Osteocyte (in vitro differentiated cells): ENCODE measurements around the gene IPP. TPM values are rescaled to one million over a fixed set of nuclear protein-coding genes. Genes with fewer than 3 reads are reported as not detected.
A peak's percentile ranks its signal among the peaks of the same experiment; 100 is the strongest.
"Not testable (repeated sequence)": the region's sequence is repeated elsewhere in the genome, so short reads cannot be mapped to it uniquely, and the experiment has no call there.

Experiments
- DNase-seq: peaks from one replicate; pipeline ENCODE4 v3.0.0; 2021; ENCODE audit warnings: mixed read lengths; ENCODE audit not compliant: unreplicated experiment; ENCODE audit errors: extremely low spot score
- H3K27ac Mint-ChIP-seq: one replicate; pipeline ENCODE4 v1.8.0; 2021; ENCODE audit warnings: mild to moderate bottlenecking, mixed read lengths; ENCODE audit not compliant: unreplicated experiment
- H3K27me3 Mint-ChIP-seq: one replicate; pipeline ENCODE4 v1.8.0; 2021; ENCODE audit warnings: mixed read lengths; ENCODE audit not compliant: unreplicated experiment
- H3K36me3 Mint-ChIP-seq: one replicate; pipeline ENCODE4 v1.8.0; 2021; ENCODE audit warnings: mixed read lengths; ENCODE audit not compliant: unreplicated experiment
- H3K4me1 Mint-ChIP-seq: one replicate; pipeline ENCODE4 v1.8.0; 2021; ENCODE audit warnings: mixed read lengths; ENCODE audit not compliant: unreplicated experiment
- H3K4me3 Mint-ChIP-seq: one replicate; pipeline ENCODE4 v1.8.0; 2021; ENCODE audit warnings: mild to moderate bottlenecking, moderate library complexity, mixed read lengths; ENCODE audit not compliant: unreplicated experiment
- H3K9me3 Mint-ChIP-seq: one replicate; pipeline ENCODE4 v1.8.0; 2021; ENCODE audit warnings: mixed read lengths; ENCODE audit not compliant: unreplicated experiment
- total RNA-seq: library from RNA; stranded (reverse); gene quantifications from 2 replicates; pipeline ENCODE4 v1.2.1, GENCODE V29; 2021
- TF ChIP-seq, protein P1 (sequence below): fragments of 200-600 bp; sonication (generic); IDR thresholded peaks from 2 replicates; pipeline ENCODE4 v1.5.0; 2021; ENCODE audit warnings: antibody characterized with exemption, mild to moderate bottlenecking, moderate library complexity

Gene IPP
- total RNA-seq, 1 donor from 2014 or later, result 21.9 TPM

DNA sequence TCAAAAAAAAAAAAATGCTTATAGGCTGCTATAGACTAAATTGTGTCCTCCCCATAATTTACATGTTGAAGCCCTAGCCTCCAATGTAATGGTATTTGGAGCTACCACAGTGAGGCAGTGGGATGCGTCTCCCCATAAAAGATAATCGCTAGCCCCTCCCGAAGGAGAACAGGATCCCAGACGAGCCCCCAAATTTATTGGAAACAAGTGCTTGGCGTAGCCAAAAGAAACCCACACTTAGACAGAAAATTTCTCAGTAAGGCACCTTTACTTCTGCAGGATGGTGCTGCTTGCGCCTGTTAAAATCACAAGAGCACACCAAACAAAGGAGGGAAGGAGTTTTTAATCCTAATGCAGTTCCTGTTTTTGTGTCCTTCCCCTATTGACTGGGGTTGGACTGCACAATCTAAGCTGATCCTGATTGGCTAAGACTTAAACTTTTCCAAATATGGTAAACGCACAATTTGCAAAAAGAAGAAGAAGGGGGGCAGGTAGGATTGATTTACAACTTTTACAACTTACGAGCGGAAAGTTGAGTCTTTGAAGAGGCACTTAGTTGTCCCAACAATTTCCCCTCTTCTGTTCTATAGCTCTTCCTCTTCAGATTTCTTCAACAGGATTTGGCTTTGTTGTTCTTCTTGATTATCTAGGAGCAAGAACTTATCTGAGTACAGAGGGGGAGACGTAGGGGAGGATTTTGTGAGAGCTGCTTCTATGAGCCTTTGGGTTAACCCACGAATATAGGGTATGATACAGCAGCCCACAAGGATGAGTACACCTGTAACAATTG lies 3.0 kb upstream of the IPP start:
- TF ChIP-seq, protein P1, sequence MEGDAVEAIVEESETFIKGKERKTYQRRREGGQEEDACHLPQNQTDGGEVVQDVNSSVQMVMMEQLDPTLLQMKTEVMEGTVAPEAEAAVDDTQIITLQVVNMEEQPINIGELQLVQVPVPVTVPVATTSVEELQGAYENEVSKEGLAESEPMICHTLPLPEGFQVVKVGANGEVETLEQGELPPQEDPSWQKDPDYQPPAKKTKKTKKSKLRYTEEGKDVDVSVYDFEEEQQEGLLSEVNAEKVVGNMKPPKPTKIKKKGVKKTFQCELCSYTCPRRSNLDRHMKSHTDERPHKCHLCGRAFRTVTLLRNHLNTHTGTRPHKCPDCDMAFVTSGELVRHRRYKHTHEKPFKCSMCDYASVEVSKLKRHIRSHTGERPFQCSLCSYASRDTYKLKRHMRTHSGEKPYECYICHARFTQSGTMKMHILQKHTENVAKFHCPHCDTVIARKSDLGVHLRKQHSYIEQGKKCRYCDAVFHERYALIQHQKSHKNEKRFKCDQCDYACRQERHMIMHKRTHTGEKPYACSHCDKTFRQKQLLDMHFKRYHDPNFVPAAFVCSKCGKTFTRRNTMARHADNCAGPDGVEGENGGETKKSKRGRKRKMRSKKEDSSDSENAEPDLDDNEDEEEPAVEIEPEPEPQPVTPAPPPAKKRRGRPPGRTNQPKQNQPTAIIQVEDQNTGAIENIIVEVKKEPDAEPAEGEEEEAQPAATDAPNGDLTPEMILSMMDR, result no peak
- Mint-ChIP-seq H3K9me3 (no peaks in the 10 kb centered on the region), H3K4me3 (no peak overlapping the region), H3K4me1 (peaks cover 15% of the 10 kb centered on the region), H3K36me3 (no peaks in the 10 kb centered on the region), H3K27ac (no peak overlapping the region), H3K27me3 (no peaks in the 10 kb centered on the region)
- no peak for DNase-seq

DNA sequence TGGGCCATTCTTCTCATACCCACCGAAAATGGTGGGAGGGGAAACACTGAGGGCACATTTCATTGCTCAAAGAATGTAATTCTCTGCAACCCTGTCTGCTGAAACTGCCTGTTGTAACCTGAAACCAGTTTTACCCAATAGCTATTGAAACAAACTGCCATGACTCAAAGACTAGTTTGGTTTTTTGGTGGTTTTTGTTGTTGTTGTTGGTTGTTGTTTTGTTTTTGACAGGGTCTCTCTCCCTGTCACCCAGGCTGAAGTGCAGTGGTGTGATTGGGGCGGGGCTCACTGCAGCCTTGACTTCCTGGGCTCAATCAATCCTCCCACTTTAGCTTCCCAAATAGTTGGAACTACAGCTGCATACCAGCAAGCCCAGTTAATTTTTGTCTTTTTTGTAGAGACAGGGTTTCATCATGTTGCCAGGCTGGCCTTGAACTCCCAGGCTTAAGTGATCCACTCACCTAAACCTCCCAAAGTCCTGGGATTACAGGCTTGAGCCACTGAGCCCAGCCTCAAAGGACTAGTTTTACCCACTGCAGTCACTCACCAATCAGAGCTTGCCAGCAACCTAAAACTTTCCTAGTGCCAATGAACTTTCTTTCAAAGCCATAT lies 2.1 kb upstream of the IPP start:
- TF ChIP-seq, protein P1, result no peak
- Mint-ChIP-seq H3K36me3 (no peaks in the 10 kb centered on the region), H3K4me3 (no peak overlapping the region), H3K27ac (no peak overlapping the region), H3K9me3 (no peaks in the 10 kb centered on the region), H3K27me3 (no peaks in the 10 kb centered on the region), H3K4me1 (peaks cover 18% of the 10 kb centered on the region)
- no peak for DNase-seq

DNA sequence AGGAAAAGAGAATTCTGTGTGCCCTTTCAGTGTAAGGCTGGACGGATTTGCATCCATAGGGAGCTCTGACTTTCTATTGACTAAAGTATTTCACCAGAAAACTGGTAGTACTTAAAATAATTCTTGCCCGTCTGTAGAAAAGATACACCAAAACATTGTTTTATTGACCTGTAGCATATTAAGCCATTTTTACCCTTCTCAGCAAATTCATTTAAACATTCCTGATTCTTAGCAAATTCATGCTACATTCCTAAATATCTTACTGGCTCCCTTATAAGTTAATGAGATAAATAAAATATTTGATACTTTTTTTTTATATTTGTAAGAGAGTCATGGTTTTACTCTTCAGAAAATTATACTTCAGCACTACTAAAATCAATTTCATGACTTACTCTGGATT lies 1.6 kb upstream of the IPP start:
- Mint-ChIP-seq H3K36me3 (no peaks in the 10 kb centered on the region), H3K4me3 (peak overlapping the region; percentile 14), H3K9me3 (no peaks in the 10 kb centered on the region), H3K27ac (peak overlapping the region; percentile 54), H3K27me3 (no peaks in the 10 kb centered on the region), H3K4me1 (peaks cover 18% of the 10 kb centered on the region)
- no peak for DNase-seq
- TF ChIP-seq, protein P1, result no peak

DNA sequence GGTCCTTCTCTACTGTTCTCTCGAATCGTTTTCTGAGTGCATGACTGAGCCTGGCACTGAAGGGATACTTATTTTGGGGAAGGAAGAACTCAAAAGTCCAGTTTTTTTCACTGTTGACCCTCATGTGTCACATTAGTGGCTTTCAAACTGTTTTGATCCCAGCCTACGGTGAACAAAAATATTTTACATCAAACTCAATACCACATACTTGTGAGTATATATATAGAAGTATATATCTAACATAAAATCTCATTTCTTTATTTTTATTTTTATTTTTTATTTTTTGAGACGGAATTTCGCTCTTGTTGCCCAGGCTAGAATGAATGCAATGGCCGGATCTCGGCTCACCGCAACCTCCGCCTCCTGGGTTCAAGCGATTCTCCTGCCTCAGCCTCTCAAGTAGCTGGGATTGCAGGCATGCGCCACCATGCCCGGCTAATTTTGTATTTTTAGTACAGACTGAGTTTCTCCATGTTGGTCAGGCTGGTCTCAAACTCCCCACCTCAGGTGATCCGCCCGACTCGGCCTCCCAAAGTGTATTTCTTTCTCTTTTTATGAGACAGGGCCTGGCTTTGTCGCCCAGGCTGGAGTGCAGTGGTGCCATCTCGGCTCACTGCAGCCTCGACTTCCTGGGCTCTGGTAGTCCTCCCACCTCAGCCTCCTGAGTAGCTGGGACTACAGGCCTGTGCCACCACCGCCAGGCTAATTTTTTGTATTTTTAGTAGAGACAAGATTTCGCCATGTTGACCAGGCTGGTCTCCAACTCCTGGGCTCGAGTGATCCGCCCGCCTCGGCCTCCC lies 786 bp upstream of the IPP start:
- peak overlapping the region; percentile 98 for H3K27ac Mint-ChIP-seq
- H3K9me3 Mint-ChIP-seq, H3K36me3 Mint-ChIP-seq: not testable (repeated sequence)

DNA sequence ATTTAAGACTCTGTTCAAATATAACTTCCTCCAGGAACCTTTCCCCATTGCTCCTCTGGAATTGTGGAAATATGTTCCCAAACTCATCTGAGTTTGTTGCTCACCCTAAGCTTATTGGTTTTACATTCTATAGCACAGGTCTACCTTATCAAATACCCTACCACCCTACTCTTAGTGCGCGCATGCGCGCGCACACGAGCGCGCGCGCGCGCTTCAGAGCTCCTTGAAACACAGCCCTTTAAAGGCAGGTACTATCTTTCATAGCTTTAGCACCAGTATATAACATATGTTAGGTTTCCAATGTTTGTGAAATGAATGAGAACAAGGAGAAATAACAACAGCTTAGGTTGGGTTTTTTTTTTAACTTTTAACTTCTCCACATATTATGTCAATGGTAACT lies 3.5 kb downstream of the IPP start:
- Mint-ChIP-seq H3K4me3 (no peak overlapping the region), H3K9me3 (no peaks in the 10 kb centered on the region), H3K27me3 (no peaks in the 10 kb centered on the region), H3K27ac (no peak overlapping the region), H3K36me3 (peaks cover 14% of the 10 kb centered on the region), H3K4me1 (peaks cover 20% of the 10 kb centered on the region)
- TF ChIP-seq, protein P1, result no peak
- DNase-seq, result no peak

More for the DNA sequence above, 786 bp upstream of the IPP start:
- Mint-ChIP-seq H3K4me3 (peak overlapping the region; percentile 90), H3K4me1 (peaks cover 20% of the 10 kb centered on the region)
- H3K27me3 Mint-ChIP-seq, DNase-seq: not testable (repeated sequence)

DNA sequence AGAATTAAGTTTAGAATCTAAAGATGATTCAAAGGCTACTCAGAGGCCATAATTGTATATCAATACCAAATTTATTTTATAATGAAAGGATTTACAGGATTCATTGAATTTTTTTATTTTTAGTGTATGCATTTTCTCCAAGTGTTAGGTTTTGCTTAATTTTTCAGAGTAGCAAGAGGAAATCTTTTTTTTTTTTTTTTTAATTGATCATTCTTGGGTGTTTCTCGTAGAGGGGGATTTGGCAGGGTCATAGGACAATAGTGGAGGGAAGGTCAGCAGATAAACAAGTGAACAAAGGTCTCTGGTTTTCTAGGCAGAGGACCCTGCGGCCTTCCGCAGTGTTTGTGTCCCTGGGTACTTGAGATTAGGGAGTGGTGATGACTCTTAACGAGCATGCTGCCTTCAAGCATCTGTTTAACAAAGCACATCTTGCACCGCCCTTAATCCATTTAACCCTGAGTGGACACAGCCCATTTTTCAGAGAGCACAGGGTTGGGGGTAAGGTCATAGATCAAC lies 10.8 kb downstream of the IPP start:
- H3K9me3 Mint-ChIP-seq, DNase-seq, H3K27ac Mint-ChIP-seq, H3K4me3 Mint-ChIP-seq, H3K4me1 Mint-ChIP-seq, H3K27me3 Mint-ChIP-seq: not testable (repeated sequence)
- H3K36me3 Mint-ChIP-seq, result peaks cover 24% of the 10 kb centered on the region
